VCaP (cell line): Measurements from ENCODE around the gene MINDY4B.

ENCODE experiments used
- H3K27ac ChIP-seq: fragments of 450-650 bp; 2 replicates; pipeline ENCODE4 v1.5.1; 2017
- TF ChIP-seq, protein P1 (sequence below): fragments of 450-650 bp; conservative IDR thresholded peaks from 2 replicates; pipeline ENCODE4 v1.5.1; 2017; ENCODE audit warnings: mild to moderate bottlenecking, moderate library complexity

Gene MINDY4B

DNA sequence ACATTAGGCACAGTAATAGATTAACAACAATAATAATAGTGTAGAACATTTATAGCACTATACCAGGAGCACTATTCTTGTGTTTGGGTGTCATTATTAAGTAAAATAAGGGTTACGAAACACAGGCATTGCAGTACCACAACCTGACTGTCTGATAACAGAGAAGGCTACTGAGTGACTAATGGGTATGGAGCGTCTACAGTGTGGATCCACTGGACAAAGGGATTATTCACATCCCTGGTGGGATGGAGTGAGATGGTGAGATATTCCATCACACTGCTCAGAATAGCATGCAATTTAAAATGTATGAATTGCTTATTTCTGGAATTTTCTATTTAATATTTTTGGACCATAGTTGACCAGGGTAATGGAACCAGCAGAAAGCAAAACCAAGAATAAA is 18.2 kb downstream of the MINDY4B start:
- TF ChIP-seq, protein P1, sequence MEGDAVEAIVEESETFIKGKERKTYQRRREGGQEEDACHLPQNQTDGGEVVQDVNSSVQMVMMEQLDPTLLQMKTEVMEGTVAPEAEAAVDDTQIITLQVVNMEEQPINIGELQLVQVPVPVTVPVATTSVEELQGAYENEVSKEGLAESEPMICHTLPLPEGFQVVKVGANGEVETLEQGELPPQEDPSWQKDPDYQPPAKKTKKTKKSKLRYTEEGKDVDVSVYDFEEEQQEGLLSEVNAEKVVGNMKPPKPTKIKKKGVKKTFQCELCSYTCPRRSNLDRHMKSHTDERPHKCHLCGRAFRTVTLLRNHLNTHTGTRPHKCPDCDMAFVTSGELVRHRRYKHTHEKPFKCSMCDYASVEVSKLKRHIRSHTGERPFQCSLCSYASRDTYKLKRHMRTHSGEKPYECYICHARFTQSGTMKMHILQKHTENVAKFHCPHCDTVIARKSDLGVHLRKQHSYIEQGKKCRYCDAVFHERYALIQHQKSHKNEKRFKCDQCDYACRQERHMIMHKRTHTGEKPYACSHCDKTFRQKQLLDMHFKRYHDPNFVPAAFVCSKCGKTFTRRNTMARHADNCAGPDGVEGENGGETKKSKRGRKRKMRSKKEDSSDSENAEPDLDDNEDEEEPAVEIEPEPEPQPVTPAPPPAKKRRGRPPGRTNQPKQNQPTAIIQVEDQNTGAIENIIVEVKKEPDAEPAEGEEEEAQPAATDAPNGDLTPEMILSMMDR: no peak
- no peak overlapping the region for H3K27ac ChIP-seq

DNA sequence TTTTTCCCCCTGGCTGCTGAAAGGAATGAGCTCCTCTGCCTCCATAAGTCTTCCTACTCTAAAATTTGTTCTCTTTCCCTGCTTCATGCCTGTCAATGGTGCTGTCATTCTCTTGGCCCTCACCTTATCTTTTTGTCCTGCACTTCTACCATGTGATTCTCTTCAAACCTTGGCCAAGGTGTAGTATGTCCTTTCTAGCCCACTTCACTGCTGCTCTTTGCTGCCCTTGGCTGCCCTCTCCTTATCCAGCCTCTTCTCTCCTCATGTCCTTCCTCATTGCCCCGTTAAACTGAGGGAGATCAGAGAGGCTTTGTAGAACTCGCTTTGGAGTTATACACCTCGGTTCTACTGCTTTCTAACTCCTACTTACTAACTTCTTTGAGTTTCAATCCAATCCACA is 19.7 kb downstream of the MINDY4B start:
- TF ChIP-seq, protein P1: no peak

DNA sequence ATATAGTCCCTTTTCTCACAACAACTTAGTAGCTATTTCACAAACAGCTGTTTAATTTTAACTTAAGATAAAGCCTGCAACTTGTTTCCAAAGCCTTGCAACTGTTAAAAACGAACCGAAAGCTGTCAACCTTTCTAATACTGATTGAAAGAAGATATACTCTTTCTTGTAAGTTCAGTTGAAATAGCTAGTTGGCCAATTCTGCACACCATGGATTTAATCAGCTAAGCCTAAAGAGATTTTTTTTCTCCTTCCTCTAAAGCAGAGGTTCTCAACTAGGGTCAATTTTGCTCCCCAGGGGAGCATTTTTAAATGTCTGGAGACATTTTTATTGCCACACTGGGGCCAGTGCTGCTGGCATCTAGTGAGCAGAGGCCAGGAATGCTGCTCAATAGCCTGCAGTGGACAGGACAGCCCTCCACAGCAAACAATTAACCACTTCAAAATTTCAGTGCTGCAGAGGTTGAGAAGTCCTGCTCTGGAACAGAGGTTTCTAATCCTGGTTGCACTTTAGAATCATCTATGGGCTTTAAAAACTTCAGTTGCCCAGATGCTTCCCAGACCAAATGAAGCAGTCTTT is 26.2 kb downstream of the MINDY4B start:
- TF ChIP-seq, protein P1: no peak
- H3K27ac ChIP-seq: no peak overlapping the region

More for the DNA sequence above, 19.7 kb downstream of the MINDY4B start:
- no peak overlapping the region for H3K27ac ChIP-seq

DNA sequence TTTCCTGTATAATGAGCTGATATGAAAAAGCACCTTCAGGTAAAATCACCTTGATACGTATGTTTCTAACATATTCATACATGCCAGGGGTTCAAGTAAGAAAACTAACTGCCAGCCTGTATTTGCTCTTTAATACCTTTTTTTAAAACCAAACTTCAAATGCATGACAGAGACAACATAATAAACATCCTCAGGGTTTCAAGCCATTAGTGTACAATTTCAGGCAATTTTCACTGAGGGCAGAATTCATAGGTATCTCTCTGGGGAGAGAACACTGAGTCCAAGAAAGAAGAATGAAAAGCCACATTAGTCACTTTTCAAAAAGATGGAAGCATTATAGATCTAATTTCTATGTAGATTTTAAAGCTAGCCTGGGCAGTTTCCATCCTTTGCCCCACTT is 26.9 kb downstream of the MINDY4B start:
- TF ChIP-seq, protein P1: no peak
- no peak overlapping the region for H3K27ac ChIP-seq

DNA sequence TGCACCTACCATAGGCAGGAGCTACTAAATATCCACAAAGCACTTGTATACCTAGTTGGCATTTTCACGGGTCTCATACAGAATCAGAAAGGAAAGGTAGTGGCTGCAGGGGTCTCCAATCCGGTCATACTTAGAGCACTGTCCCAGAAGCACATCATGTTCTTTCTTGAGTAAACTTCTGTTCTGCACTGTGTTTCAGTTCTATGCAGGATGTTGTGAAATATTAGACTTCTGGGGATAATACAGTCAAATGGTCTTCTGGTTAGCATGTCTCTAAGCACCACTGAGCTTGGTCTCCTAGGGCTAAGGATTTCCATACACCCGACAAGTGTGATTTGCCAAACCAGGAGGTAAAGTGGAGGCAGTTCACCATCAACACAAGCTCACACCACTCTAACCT is 27.9 kb downstream of the MINDY4B start:
- H3K27ac ChIP-seq: no peak overlapping the region
- TF ChIP-seq, protein P1: no peak

DNA sequence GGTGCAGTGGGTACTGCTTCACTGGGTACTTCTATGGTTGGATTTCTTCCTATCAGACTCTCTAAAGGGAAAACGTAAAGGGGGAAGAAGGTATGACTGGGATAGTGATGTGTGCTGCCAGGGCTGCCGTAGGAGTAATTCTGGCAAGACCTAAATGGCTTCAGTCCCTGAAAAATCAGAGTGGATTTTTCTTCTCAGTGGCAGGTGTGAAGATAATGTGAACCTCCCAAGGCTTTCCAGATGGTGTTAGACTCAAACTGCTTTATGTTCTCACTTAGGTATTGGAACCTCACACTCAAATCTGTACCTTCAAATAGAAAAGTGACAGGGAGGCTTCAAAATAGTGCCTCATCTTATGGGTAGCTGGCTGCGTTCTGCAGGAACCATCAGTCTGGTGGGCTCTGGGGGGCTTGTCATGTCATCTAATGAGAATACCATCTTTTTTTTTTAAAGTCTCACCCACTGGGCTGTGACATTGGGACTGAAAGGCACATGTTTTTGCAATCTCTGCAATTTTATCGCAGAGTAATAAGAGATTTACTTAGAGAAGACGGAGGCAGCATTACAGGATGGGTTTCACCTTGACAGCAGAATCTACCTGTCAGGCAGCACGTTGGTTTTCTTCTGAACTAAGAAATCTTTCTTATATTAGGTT is 28.5 kb downstream of the MINDY4B start:
- TF ChIP-seq, protein P1: no peak
- H3K27ac ChIP-seq: no peak overlapping the region

DNA sequence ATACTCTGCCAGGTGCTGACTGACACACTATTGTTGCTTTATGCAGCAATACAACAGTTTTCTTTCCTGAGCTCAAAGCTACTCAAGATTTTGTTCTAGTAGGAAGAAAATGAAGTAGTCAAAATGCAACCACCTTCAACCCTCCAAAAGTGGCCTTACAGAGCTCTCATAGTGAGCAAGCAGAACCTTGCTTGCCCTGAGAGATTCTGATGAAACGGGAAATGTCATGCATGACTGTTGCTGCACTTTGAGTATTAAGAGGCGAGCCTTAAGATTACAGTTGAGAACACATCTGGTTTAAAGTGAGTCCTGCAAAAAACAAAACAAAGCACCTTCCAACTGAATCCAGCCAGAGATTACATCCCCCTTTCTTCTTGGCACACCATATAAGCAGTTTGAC is 29.7 kb downstream of the MINDY4B start:
- TF ChIP-seq, protein P1: no peak
- H3K27ac ChIP-seq: no peak overlapping the region
